HG03064 (cell line): Measurements from ENCODE around the gene RBFOX1.

Source experiments
- ATAC-seq: cut with Tn5 transposase; IDR thresholded peaks from one replicate; pipeline ENCODE4 v1.9.1; 2021; ENCODE audit warnings: low read depth; ENCODE audit not compliant: unreplicated experiment

Gene RBFOX1

GRCh38 chr16:7644176-7644575 is 311.5 kb downstream of the RBFOX1 start:
- no peak for ATAC-seq

DNA sequence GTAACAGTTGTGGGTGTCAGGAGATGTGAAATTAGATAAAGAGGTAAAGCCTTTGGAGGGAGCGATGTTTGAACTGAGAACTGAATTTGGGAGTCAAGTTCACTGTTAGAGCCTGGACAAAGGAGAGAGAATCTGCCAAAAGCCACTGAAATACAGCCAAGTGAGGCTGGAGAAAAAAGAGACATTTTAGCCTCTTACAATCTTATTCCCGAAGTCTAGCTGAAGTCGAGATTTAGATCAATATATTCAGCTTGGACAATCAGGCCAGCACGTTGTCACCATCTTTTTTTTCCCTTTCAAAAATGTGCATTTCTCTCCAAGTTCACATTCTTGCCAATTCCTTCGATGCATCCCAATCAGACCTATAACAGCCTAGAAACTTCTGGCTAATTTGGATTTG is 312.2 kb downstream of the RBFOX1 start:
- no peak for ATAC-seq

GRCh38 chr16:7646821-7647500 is 314.3 kb downstream of the RBFOX1 start:
- no peak for ATAC-seq

DNA sequence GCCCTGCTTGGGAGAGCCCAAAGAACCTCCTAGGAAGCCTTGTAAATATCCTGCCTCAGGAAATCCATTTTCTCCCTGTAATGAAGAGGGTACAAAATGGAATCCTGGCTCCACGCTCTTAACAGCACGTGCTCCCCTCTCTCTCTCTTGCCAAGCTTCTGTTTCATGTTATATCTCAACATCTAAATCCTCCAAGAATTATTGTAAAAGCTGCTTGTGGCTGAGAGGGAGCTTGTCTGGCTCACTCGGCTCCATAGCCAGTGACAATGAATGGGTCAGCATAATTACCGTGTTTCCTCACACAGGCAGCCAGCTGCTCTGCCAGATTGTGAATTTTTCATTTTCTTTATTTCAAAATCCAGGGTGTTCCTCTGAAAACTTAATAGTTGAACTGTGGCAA is 317.8 kb downstream of the RBFOX1 start:
- no peak for ATAC-seq

- no peak for ATAC-seq
Measured at GRCh38 chr16:7651803-7652570, 319.3 kb downstream of the RBFOX1 start.

DNA sequence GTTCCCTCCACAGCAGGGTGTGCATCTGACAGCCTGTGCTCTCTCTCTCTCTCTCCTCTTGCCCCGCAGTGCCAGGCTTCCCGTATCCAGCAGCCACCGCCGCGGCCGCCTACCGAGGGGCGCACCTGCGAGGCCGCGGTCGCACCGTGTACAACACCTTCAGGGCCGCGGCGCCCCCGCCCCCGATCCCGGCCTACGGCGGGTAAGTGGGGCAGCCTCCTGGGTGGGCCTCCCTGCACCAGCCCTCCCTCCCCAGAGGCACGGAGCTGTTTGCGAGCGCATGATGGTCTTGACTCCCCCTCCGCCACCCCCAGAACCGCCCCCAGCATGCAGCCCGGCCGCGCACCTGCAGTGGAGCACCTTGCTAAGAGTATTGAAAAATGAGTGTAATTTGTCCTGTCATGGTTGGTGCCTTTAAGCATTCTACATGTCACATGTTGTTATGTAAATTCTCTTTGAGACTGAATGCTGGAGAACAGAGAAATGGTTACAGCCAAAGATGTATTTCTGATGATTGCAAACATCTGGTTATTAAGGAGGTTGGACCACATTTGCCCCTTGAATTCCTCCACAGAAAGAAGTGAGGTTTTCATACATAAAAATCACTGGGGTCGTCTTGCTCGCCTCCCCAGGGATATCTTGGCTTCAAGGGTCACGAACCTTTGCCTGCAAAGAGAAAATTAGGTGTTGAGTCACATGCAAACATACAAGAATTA is 321.3 kb downstream of the RBFOX1 start:
- no peak for ATAC-seq

- no peak for ATAC-seq
Measured at GRCh38 chr16:7675628-7676027, 343.0 kb downstream of the RBFOX1 start.

GRCh38 chr16:7680296-7680695 is 347.7 kb downstream of the RBFOX1 start:
- ATAC-seq = no peak

- ATAC-seq = no peak
Measured at GRCh38 chr16:7688811-7689210, 356.2 kb downstream of the RBFOX1 start.

GRCh38 chr16:7689234-7689633 is 356.6 kb downstream of the RBFOX1 start:
- ATAC-seq = no peak

DNA sequence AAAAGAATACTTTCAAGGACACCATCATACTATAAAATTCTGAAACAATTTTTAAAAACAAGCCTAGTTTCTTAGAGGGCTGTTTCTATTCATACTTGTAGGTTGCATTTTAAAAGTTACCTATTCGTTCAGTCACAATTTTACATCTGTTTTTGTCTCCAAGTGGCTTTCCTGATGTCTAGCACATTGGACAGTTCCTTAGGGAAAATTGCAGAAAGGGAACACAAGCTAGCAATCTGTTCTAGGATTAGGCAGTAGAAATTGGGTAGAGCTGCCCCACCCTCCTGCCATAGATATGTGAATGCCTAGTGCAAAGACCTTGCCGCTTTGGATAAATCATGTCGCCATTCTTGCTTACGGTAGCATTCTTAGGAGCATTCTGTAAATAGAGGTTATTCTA is 358.9 kb downstream of the RBFOX1 start:
- ATAC-seq = no peak

GRCh38 chr16:7703672-7704071 is 371.0 kb downstream of the RBFOX1 start:
- no peak for ATAC-seq

GRCh38 chr16:7705885-7706284 is 373.2 kb downstream of the RBFOX1 start:
- ATAC-seq = no peak

DNA sequence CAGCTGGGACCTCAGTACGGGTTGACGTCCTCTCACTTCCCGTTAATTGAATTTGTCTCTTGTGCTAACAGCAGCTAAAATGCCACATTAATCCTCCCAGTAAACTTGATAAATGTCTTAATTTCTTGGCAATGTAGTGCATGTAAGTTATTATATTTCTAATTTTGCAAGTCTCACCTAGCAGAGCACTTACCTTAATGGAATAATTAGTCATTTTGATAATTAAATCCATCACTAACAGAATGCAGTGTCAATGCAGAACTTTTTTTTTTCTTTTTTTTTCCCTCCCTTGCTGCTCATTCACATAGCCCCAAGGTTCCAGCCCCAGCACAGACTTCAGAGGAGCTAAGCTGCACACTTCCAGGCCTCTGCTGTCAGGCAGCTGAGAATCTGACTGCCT is 376.5 kb downstream of the RBFOX1 start:
- ATAC-seq = no peak

DNA sequence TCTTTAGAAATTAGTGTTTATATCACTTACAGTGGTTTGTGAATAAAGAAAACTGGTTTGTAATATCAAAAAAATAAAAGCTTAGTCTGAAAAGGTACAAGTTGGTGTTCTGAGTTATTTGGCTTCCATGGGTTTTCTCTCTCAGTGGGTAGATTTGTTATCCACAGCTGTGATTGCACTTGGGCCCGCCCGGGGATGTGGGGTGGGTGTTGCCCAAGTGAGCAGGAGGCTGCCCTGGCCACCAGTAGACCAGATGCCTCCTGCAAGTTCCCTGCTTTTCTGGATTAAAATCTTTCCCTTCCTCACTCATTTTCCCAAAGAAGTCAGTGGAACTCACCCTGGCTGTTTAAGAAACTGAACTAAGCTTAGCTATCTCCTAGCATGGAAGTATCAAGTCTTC is 380.6 kb downstream of the RBFOX1 start:
- ATAC-seq = no peak

GRCh38 chr16:7714775-7715174 is 382.1 kb downstream of the RBFOX1 start:
- ATAC-seq = no peak

DNA sequence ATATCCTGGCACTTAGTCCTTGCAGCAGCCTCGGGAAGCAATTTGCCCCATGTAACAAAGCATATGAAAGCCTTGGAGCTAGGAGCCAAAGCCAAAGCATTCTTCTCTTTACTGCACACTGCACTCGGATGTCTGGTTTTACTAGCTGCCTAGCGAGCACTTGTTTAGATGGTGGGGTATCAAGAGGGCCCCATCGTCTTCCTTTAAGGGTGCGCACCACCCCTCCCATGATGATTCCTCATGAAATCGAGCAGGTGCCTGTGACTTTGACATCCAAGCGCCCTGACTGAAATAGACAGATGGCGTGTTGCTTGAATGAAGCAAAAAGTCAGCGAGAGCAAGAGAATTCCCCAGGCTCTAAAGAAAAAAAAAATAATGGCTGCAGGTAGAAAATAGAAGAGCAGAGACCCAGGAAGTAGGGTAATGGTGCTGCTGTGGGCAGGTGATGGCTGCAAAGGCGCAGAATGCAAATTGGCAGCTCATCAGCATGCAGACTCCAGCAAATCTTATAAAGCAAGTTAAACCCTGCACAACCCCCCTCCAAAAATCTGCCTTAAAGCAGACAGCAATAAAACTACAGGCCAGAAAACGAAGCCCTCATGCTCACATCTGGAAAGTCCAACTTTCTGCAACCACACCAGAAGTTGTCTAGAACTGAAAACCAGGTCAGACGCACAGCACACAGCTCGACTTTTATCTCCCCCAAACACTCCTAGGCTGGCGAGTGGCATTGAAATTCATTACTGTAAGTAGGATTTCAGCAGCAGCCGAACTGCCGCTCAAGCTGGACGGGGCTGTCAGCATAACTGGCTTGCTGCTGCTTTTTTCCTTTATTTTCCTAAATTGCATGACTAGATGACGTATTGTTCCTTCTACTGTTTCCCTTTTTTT is 384.3 kb downstream of the RBFOX1 start:
- no peak for ATAC-seq

DNA sequence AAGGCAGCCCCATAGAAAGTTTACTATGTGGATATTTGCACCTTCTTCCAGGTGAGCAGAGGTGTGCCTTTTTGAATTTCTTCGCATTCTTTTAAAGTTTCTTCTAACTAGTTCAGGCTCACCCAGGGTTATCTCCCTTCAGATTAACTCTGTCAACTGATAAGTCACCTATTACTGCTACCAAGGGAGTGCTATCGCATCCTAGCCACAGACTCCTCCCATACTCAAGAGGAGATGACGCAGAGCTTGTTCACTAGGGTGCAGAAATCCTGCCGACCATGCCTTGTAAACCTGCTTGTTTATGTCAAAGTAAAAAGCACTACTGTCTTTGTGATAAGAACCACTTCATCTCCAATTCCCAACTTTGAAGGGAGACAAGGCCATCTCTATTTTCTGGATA is 390.1 kb downstream of the RBFOX1 start:
- no peak for ATAC-seq

- no peak for ATAC-seq
Measured at GRCh38 chr16:7731141-7731540, 398.5 kb downstream of the RBFOX1 start.

- no peak for ATAC-seq
Measured at GRCh38 chr16:7736138-7736665, 403.6 kb downstream of the RBFOX1 start.
